ENCODE results near the gene MTR.

DNA sequence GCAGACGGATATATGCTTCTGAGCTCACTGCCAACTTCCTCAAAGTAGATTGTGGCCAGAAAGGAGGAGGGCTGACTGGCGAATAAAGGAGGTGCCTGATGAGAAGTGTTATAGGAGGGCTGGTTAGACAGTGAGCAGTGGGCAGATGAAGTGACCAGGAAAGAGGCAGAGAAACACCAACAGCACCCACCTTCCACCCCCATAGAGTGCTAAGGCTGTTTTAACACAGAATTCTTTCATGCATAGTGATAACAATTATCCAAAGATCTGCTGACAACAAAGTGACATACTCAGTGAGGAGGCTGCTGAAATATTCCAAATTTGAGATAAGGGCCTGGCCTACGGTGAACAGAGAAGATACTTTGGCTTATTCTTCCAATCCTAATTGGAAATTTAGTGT is 21.2 kb upstream of the MTR start:
- TF ChIP-seq MYC (IDR thresholded peaks at IDR 0.05; ENCODE audit: low read depth, low read length) (no peak), MYC (CRISPR knock-in tag; IDR thresholded peaks at IDR 0.05; ENCODE audit: borderline replicate concordance, low read depth) (no peak), JUND (IDR thresholded peaks at IDR 0.05; ENCODE audit: borderline replicate concordance, low read depth, low read length) (no peak), JUND (tag; IDR thresholded peaks at IDR 0.05; ENCODE audit: borderline replicate concordance, low read depth, low read length) (no peak), TCF7 (IDR thresholded peaks at IDR 0.05; ENCODE audit: borderline replicate concordance) (no peak)

All from K562 (cell line).